HG03439 (cell line): ENCODE measurements around the gene BARD1.
"Not testable (repeated sequence)": the region's sequence is repeated elsewhere in the genome, so short reads cannot be mapped to it uniquely, and the experiment has no call there.

Source experiments
- ATAC-seq: cut with Tn5 transposase; IDR thresholded peaks from one replicate; pipeline ENCODE4 v1.9.1; 2021; ENCODE audit warnings: mild to moderate bottlenecking, moderate library complexity; ENCODE audit not compliant: unreplicated experiment

BARD1 gene

GRCh38 chr2:214772443-214773015, 37.0 kb downstream of the BARD1 start:
- ATAC-seq = no peak

GRCh38 chr2:214765180-214765579, 44.3 kb downstream of the BARD1 start:
- ATAC-seq = no peak

DNA sequence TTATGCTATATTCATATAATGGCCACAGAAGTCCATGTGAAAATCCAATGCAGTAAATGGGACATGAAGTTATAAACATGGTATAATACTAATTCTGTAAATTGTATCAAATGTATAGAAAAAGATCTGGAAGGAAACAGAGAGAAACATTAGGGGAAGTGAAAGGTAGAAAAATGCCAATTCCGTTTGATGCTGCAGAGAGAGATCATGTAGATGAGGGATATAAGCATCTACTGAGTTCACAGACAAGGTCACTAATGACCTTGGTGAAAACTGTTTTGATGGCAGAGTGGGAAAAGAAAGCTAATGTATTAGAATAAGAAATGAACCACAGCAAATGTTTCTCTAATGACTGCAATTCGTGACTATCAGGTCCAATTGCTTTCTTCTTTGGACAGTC, 56.0 kb downstream of the BARD1 start:
- ATAC-seq = no peak

GRCh38 chr2:214750529-214750928, 59.0 kb downstream of the BARD1 start:
- ATAC-seq = no peak

GRCh38 chr2:214747992-214748391, 61.5 kb downstream of the BARD1 start:
- ATAC-seq = no peak

GRCh38 chr2:214742119-214742518, 67.4 kb downstream of the BARD1 start:
- peak; percentile 39 for ATAC-seq

- no peak for ATAC-seq
Measured at GRCh38 chr2:214740867-214741395, 68.6 kb downstream of the BARD1 start.

- ATAC-seq = peak; percentile 98
Measured at GRCh38 chr2:214737188-214737587, 72.3 kb downstream of the BARD1 start.

DNA sequence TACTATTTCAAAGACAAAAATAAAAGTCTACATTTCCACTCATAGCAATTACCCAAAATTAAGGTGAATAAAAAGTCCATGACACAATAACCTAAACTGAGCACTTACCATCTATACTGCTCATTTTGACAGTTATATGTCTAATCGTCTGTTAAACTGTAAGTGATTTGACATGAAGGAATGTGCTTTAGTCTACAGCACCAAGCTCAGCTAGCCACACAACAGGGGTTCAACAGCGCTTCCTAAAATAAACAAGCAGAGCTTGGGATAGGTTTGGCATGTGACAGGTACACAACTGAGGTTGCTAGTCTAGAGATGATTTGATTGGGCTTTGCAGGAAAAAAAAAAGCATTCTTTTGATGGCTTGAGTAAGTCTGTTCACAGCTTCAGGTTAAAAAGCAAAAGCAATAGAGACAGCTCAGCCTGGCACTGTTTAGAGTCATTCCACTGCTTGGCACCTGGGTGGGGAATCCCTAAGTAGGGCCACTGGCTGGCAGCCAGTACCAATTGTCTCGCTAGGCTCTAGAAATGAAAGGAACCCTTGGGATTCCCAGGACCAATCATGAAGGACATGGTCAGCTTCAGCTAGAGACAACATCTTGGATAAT, 78.6 kb downstream of the BARD1 start:
- peak; percentile 60 for ATAC-seq

GRCh38 chr2:214730248-214730647, 79.2 kb downstream of the BARD1 start:
- ATAC-seq = no peak

DNA sequence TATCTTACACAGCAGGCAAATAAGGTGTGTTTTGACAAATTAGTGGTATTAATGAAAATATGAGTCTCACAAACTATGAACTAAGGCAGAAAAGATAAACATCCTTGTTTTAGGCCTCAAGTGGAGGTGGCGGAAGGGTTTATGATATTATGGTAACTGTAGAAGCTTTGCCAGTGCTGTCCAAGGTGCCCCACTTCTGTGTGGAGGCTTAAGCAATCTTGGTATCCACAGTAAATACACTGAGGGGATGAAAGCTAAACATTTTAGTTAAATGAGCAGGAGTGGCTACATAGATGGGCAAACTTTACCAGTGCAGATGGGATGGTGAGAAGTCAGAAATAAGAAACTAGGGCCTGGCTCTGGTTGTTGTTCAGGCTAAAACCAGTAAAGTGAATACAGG, 84.7 kb downstream of the BARD1 start:
- no peak for ATAC-seq

- ATAC-seq = not testable (repeated sequence)
Measured at GRCh38 chr2:214717837-214718236, 91.6 kb downstream of the BARD1 start.

GRCh38 chr2:214716811-214717560, 92.5 kb downstream of the BARD1 start:
- no peak for ATAC-seq

DNA sequence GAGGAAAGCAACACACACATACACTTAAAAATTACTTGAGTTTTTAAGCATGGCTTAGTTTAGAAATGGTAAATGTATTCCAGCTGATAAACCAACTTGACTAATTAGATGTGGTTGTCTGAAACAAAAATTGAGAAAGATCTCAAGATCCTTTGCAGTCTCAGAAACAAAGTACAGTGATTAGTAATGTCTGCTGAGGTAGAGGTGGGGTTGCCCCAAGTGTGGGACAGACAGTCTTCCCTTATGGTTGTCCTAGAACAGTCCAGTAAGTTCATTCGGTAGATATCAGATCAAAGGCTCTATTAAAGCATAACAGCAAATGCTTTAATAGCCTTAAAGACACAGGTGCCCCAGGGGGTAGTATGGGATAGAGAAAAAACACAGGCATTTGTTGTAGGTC, 94.5 kb downstream of the BARD1 start:
- no peak for ATAC-seq

DNA sequence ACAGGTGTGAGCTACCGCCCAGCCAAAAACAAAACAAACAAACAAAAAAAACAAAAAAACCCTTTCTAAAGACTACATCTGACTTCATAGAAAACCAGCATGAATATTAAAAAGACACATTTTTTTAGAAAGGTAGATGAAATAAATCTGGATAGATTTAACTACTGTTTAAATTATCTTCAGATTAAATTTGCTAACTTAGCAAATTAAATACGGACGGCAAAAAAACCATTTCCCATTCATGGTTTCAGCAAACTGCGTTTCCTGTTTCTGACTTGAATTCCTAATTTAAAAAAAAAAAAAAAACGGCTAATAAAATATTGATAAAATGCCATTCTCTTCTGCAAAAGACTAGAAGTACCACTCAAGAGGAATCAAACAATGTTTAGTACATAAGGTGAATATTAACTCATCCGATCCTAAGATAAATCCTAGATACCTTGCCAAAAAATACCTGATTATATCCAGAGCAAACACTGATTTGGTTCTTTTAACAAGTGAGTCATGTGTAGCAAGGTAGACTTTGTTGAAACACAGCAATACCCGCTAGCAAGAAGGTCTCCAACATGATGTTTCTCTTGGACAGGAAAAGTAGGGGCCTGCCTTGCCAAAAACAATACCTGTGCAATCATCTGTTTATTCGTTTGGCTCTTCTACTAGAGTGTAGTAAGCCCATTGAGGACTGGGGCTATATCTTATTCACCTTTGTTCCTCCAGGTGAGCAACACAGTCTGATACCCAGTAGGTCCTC, 96.2 kb downstream of the BARD1 start:
- no peak for ATAC-seq

GRCh38 chr2:214710729-214711128, 98.8 kb downstream of the BARD1 start:
- ATAC-seq = no peak

GRCh38 chr2:214706986-214707385, 102.5 kb downstream of the BARD1 start:
- ATAC-seq = no peak

GRCh38 chr2:214699236-214699635, 110.2 kb downstream of the BARD1 start:
- no peak for ATAC-seq

GRCh38 chr2:214696681-214697080, 112.8 kb downstream of the BARD1 start:
- no peak for ATAC-seq

DNA sequence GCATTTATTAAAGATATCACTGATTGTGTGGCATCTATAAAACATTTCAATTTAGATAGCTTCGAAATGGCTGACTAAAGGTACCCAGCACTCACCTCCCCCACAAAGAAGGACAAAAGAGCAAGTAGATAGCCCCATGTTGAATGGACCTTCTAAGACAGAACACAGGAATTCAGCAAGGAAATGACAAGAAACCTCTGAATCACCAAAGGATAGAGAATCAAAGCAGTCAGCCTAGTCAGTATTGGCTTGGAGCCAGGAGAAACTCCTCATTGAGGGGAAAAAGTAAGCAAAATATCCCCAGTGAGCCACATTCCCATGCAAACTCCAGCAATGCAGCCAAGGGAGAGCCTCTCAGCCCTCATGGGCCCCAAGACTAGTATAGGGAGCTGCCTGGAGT, 113.7 kb downstream of the BARD1 start:
- ATAC-seq = no peak

DNA sequence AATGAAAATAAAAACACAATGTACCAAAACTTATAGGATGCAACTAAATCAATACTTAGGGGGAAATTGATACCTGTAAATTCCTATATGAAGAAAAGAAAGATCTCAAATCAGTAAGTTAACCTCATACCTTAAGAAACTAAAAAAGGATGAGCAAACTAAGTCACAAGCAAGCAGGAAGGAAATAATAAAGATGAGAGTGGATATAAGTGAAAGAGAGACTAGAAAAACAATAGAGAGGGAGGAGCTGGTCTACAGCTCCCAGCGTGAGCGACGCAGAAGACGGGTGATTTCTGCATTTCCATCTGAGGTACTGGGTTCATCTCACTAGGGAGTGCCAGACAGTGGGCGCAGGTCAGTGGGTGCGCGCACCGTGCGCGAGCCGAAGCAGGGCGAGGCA, 125.9 kb downstream of the BARD1 start:
- peak; percentile 75 for ATAC-seq
